ENCODE results near the gene CFAP54.

GRCh38 chr12:96864335-96864734 is 375.0 kb downstream of the CFAP54 start:
- TF ChIP-seq CTCF (IDR thresholded peaks at IDR 0.05): no peak
- TF ChIP-seq POLR2A (IDR thresholded peaks at IDR 0.05): no peak

Measured in thyroid gland (tissue), 4 donors.